ENCODE data around the gene CES4A. TPM values are rescaled to one million over a fixed set of nuclear protein-coding genes. Genes with fewer than 3 reads are reported as not detected.
"Not testable (repeated sequence)": the region's sequence is repeated elsewhere in the genome, so short reads cannot be mapped to it uniquely, and the experiment has no call there.

Gene CES4A
- polyA plus RNA-seq, 1 donor (not counting 4 experiments of a cell fraction or from before 2014, with no cell fraction given) = 6.6 TPM

- Histone ChIP-seq H4K20me1 (ENCODE audit: control insufficient read depth, extremely low read depth, insufficient read depth, low read length) (no peaks in the 10 kb centered on the region), H3K9me3 (ENCODE audit: control insufficient read depth, low read depth, low read length) (no peaks in the 10 kb centered on the region), H3K4me1 (ENCODE audit: control insufficient read depth, extremely low read depth, insufficient read depth, low read length) (peaks cover 9% of the 10 kb centered on the region), H3K4me3 (ENCODE audit: control insufficient read depth in 2 of 3, extremely low read depth in 1 of 3, insufficient read depth in 2 of 3, low read depth in 1 of 3, low read length in 3 of 3) (no peak overlapping the region), H3K9ac (ENCODE audit: control insufficient read depth, extremely low read depth, insufficient read depth, low read length) (no peak overlapping the region), H2AFZ (ENCODE audit: control insufficient read depth, low read length) (no peak overlapping the region), H3K4me2 (ENCODE audit: control insufficient read depth, extremely low read depth, insufficient read depth, low read depth, low read length) (no peak overlapping the region), H3K27me3 (ENCODE audit: control insufficient read depth, extremely low read depth, insufficient read depth, low read length) (no peaks in the 10 kb centered on the region), H3K36me3 (ENCODE audit: control insufficient read depth in 2 of 2, extremely low read depth in 1 of 2, insufficient read depth in 2 of 2, low read length in 2 of 2) (no peaks in the 10 kb centered on the region), H3K27ac (ENCODE audit: control insufficient read depth, insufficient read depth, low read length) (no peak overlapping the region), H3K9me1 (ENCODE audit: control insufficient read depth, extremely low read depth, insufficient read depth, low read length) (no peaks in the 10 kb centered on the region), H3K79me2 (ENCODE audit: control insufficient read depth, insufficient read depth, low read length) (no peaks in the 10 kb centered on the region)
- dilution Hi-C loops (cut with MboI; ENCODE audit: extremely low pct_ligation_motif_present, low sequenced_read_pairs) = no loop called here
- no peak for FAIRE-seq
- no peak for TF ChIP-seq CTCF (optimal IDR thresholded peaks at IDR 0.05 in 1 of 3, IDR thresholded peaks at IDR 0.05 in 1 of 3, conservative IDR thresholded peaks at IDR 0.05 in 1 of 3; ENCODE audit: extremely low read depth in 1 of 3, insufficient read depth in 2 of 3, low read length in 3 of 3)
- DNase-seq (ENCODE audit: low read depth, low spot score) = no peak
Measured at GRCh38 chr16:66986559-66986958, 1.8 kb upstream of the CES4A start.

GRCh38 chr16:66991545-66992077 is 3.2 kb downstream of the CES4A start:
- H4K20me1 ChIP-seq (ENCODE audit: control insufficient read depth, extremely low read depth, insufficient read depth, low read length) = no peaks in the 10 kb centered on the region
- DNase-seq (ENCODE audit: low read depth, low spot score) (no peak), FAIRE-seq (no peak)
- no peaks in the 10 kb centered on the region for H3K79me2 ChIP-seq (ENCODE audit: control insufficient read depth, insufficient read depth, low read length)
- H3K4me2 ChIP-seq (ENCODE audit: control insufficient read depth, extremely low read depth, insufficient read depth, low read depth, low read length) = no peak overlapping the region
- H3K4me3 ChIP-seq (ENCODE audit: control insufficient read depth in 2 of 3, extremely low read depth in 1 of 3, insufficient read depth in 2 of 3, low read depth in 1 of 3, low read length in 3 of 3) = no peak overlapping the region
- TF ChIP-seq CTCF (optimal IDR thresholded peaks at IDR 0.05 in 1 of 3, IDR thresholded peaks at IDR 0.05 in 1 of 3, conservative IDR thresholded peaks at IDR 0.05 in 1 of 3; ENCODE audit: extremely low read depth in 1 of 3, insufficient read depth in 2 of 3, low read length in 3 of 3) (no peak), EZH2 (IDR thresholded peaks at IDR 0.05; ENCODE audit: low read length) (no peak)
- H3K9ac ChIP-seq (ENCODE audit: control insufficient read depth, extremely low read depth, insufficient read depth, low read length) = no peak overlapping the region
- H3K27ac ChIP-seq (ENCODE audit: control insufficient read depth, insufficient read depth, low read length) = no peak overlapping the region
- H3K4me1 ChIP-seq (ENCODE audit: control insufficient read depth, extremely low read depth, insufficient read depth, low read length) = peaks cover 9% of the 10 kb centered on the region
- H2AFZ ChIP-seq (ENCODE audit: control insufficient read depth, low read length) = no peak overlapping the region
- dilution Hi-C loops (cut with MboI; ENCODE audit: extremely low pct_ligation_motif_present, low sequenced_read_pairs) = no loop called here
- H3K9me1 ChIP-seq (ENCODE audit: control insufficient read depth, extremely low read depth, insufficient read depth, low read length) = no peaks in the 10 kb centered on the region
- no peaks in the 10 kb centered on the region for H3K36me3 ChIP-seq (ENCODE audit: control insufficient read depth in 2 of 2, extremely low read depth in 1 of 2, insufficient read depth in 2 of 2, low read length in 2 of 2)
- H3K9me3 ChIP-seq (ENCODE audit: control insufficient read depth, low read depth, low read length) = no peaks in the 10 kb centered on the region
- no peaks in the 10 kb centered on the region for H3K27me3 ChIP-seq (ENCODE audit: control insufficient read depth, extremely low read depth, insufficient read depth, low read length)

DNA sequence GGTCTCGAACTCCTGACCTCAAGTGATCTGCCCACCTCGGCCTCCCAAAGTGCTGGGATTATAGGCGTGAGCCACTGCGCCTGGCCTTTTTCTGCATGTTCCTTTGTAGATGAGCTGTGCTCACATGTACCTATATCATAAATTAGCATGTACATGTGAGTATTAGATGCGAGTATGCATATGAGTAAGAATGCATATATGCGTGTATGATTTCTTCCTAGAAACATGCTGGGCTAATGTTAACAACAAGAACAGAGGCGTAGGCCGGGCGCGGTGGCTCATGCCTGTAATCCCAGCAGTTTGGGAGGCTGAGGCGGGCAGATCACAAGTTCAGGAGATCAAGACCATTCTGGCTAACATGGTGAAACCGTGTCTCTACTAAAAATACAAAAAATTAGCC is 5.2 kb downstream of the CES4A start:
- H4K20me1 ChIP-seq (ENCODE audit: control insufficient read depth, extremely low read depth, insufficient read depth, low read length); DNase-seq (ENCODE audit: low read depth, low spot score); H3K27ac ChIP-seq (ENCODE audit: control insufficient read depth, insufficient read depth, low read length); FAIRE-seq; H3K9me3 ChIP-seq (ENCODE audit: control insufficient read depth, low read depth, low read length); H3K9ac ChIP-seq (ENCODE audit: control insufficient read depth, extremely low read depth, insufficient read depth, low read length); H2AFZ ChIP-seq (ENCODE audit: control insufficient read depth, low read length); dilution Hi-C loops (cut with MboI; ENCODE audit: extremely low pct_ligation_motif_present, low sequenced_read_pairs); H3K27me3 ChIP-seq (ENCODE audit: control insufficient read depth, extremely low read depth, insufficient read depth, low read length); H3K79me2 ChIP-seq (ENCODE audit: control insufficient read depth, insufficient read depth, low read length); H3K4me2 ChIP-seq (ENCODE audit: control insufficient read depth, extremely low read depth, insufficient read depth, low read depth, low read length); H3K9me1 ChIP-seq (ENCODE audit: control insufficient read depth, extremely low read depth, insufficient read depth, low read length); H3K36me3 ChIP-seq (ENCODE audit: control insufficient read depth in 2 of 2, extremely low read depth in 1 of 2, insufficient read depth in 2 of 2, low read length in 2 of 2); H3K4me1 ChIP-seq (ENCODE audit: control insufficient read depth, extremely low read depth, insufficient read depth, low read length); H3K4me3 ChIP-seq (ENCODE audit: control insufficient read depth in 2 of 3, extremely low read depth in 1 of 3, insufficient read depth in 2 of 3, low read depth in 1 of 3, low read length in 3 of 3): not testable (repeated sequence)
